HepG2 (cell line): ENCODE results near the gene NKAIN2. TPM values are rescaled to one million over a fixed set of nuclear protein-coding genes. Genes with fewer than 3 reads are reported as not detected.

Experiments
- ATAC-seq: fragments of 200-7000 bp; cut with Tn5 transposase; 3 replicates; pipeline ENCODE4 v1.9.1; 2020; ENCODE audit warnings: mild to moderate bottlenecking, moderate library complexity
- BruUV-seq: library from RNA; stranded (reverse); fragments of 400-500 nt; replicated peaks from 2 replicates; lab custom pipeline; 2021; lab: Mats Ljungman, UMichigan
- CTCF ChIA-PET: fragments of 300-600 bp; formaldehyde crosslinking; extraction: SDS; loops from one replicate; lab custom pipeline; 2021; ENCODE audit warnings: low total read pairs, inconsistent platforms, low intra/inter-chr PET ratio; lab: Yijun Ruan, JAX
- POLR2A ChIA-PET: fragments of 350-600 bp; sonication (Branson Sonifier 250); formaldehyde crosslinking; loops from one replicate; lab custom pipeline; 2020; ENCODE audit warnings: antibody characterized with exemption, inconsistent platforms; lab: Yijun Ruan, JAX
- DNase-seq: peaks from one replicate; pipeline ENCODE4 v3.0.0-alpha.2; 2015; ENCODE audit warnings: low spot score
- FAIRE-seq: peaks from 3 replicates; lab custom pipeline; 2011; peaks lifted over from hg19 to GRCh38; lab: Jason Lieb, UNC
- H2AFZ ChIP-seq: one replicate; pipeline ENCODE4 v1.6.1; 2011; ENCODE audit warnings: low read length, inconsistent platforms
- H3K27ac ChIP-seq: fragments of 300-600 bp; 3 replicates; pipeline ENCODE4 v1.8.0; 2011; ENCODE audit warnings: mixed run types, mild to moderate bottlenecking, mixed read lengths, low read length, inconsistent platforms; ENCODE audit not compliant: insufficient read depth; ENCODE audit errors: extremely low read length
- H3K27me3 ChIP-seq, 2 experiments: fragments of 200-600 bp in 1 of 2; 2 replicates in 1 of 2; 3 replicates in 1 of 2; pipeline versions ENCODE4 v1.6.0 to v1.8.0; 2011; ENCODE audit warnings: low read length in 2 of 2, mild to moderate bottlenecking in 2 of 2, moderate library complexity in 2 of 2, inconsistent platforms in 1 of 2; ENCODE audit not compliant: insufficient read depth in 2 of 2, control insufficient read depth in 1 of 2
- H3K36me3 ChIP-seq, 2 experiments: fragments of 200-600 bp in 1 of 2; replicated peaks in 1 of 2; 2 replicates in 1 of 2; 3 replicates in 1 of 2; pipeline versions ENCODE4 v1.5.1 to v1.8.0; 2011; ENCODE audit warnings: low read length in 2 of 2, inconsistent platforms in 1 of 2; ENCODE audit not compliant: insufficient read depth in 2 of 2, control insufficient read depth in 1 of 2
- H3K4me1 ChIP-seq: 2 replicates; pipeline ENCODE4 v1.5.1; 2012; ENCODE audit warnings: low read length, inconsistent platforms; ENCODE audit not compliant: insufficient read depth
- H3K4me2 ChIP-seq: 2 replicates; pipeline ENCODE4 v1.6.0; 2011; ENCODE audit warnings: low read depth, low read length, inconsistent platforms
- H3K4me3 ChIP-seq, 3 experiments: fragments of 200-600 bp in 1 of 3; sonication (generic), shearing (Covaris generic) in 1 of 3; replicated peaks in 1 of 3; 2 replicates each; pipeline ENCODE4 v1.5.1; 2011 to 2016; ENCODE audit warnings: low read length in 3 of 3, inconsistent platforms in 2 of 3, low read depth in 2 of 3, mild to moderate bottlenecking in 2 of 3, control low read depth in 1 of 3, mixed read lengths in 1 of 3; ENCODE audit not compliant: insufficient read depth in 1 of 3
- H3K79me2 ChIP-seq: one replicate; pipeline ENCODE4 v1.6.1; 2011; ENCODE audit warnings: low read length, inconsistent platforms; ENCODE audit not compliant: insufficient read depth
- H3K9ac ChIP-seq: 2 replicates; pipeline ENCODE4 v1.6.0; 2011; ENCODE audit warnings: mild to moderate bottlenecking, low read depth, low read length, inconsistent platforms; ENCODE audit not compliant: insufficient read depth
- H3K9me3 ChIP-seq: 2 replicates; pipeline ENCODE4 v1.5.1; 2012; ENCODE audit warnings: mild to moderate bottlenecking, low read length
- H4K20me1 ChIP-seq: 2 replicates; pipeline ENCODE4 v1.6.0; 2011; ENCODE audit warnings: inconsistent platforms, mild to moderate bottlenecking, low read length, moderate library complexity; ENCODE audit not compliant: insufficient read depth
- ARID2 ChIP-seq: sonication (generic); formaldehyde crosslinking; IDR thresholded peaks from 2 replicates; pipeline ENCODE4 v1.8.1; 2022; ENCODE audit warnings: mild to moderate bottlenecking, missing genetic modification reagents, borderline replicate concordance
- DPF2 ChIP-seq: sonication (generic); formaldehyde crosslinking; IDR thresholded peaks from 2 replicates; pipeline ENCODE4 v1.4.0; 2020; ENCODE audit warnings: mild to moderate bottlenecking, low read depth, missing genetic modification reagents, borderline replicate concordance
- JUND ChIP-seq: sonication (generic); formaldehyde crosslinking; IDR thresholded peaks from 2 replicates; pipeline ENCODE4 v1.8.0; 2022; ENCODE audit warnings: mild to moderate bottlenecking, missing genetic modification reagents
- MTF1 ChIP-seq: sonication (generic); formaldehyde crosslinking; IDR thresholded peaks from 2 replicates; pipeline ENCODE4 v1.5.0; 2020; ENCODE audit warnings: missing genetic modification reagents
- PPARG ChIP-seq: conservative IDR thresholded peaks from 2 replicates; pipeline ENCODE4 v1.6.1; 2016; ENCODE audit warnings: missing biosample characterization, missing genetic modification reagents
- RNF2 ChIP-seq: fragments of 450-650 bp; conservative IDR thresholded peaks from 2 replicates; pipeline ENCODE4 v1.6.1; 2016; ENCODE audit warnings: low read depth
- SP1 ChIP-seq, 2 experiments: fragments of 450-650 bp in 1 of 2; sonication (generic) in 1 of 2; formaldehyde crosslinking in 1 of 2; IDR thresholded peaks; 2 replicates each; pipeline versions ENCODE4 v1.4.0 to v1.6.1; 2016 to 2020; ENCODE audit warnings: missing genetic modification reagents in 1 of 2
- TCF7L2 ChIP-seq: IDR thresholded peaks from 2 replicates; pipeline ENCODE4 v1.6.1; 2011; ENCODE audit warnings: mild to moderate bottlenecking, low read depth, low read length, moderate library complexity
- ZNF343 ChIP-seq: sonication (generic); formaldehyde crosslinking; IDR thresholded peaks from 2 replicates; pipeline ENCODE4 v1.4.0; 2020; ENCODE audit warnings: mild to moderate bottlenecking, missing genetic modification reagents
- ZNF552 ChIP-seq: sonication (generic); formaldehyde crosslinking; IDR thresholded peaks from 2 replicates; pipeline ENCODE4 v1.9.0; 2022; ENCODE audit warnings: missing genetic modification reagents, mild to moderate bottlenecking, borderline replicate concordance
- ZNF879 ChIP-seq: sonication (generic); formaldehyde crosslinking; IDR thresholded peaks from 2 replicates; pipeline ENCODE4 v1.8.1; 2023; ENCODE audit warnings: missing genetic modification reagents
- WGBS: methylation state at CpG from one replicate; pipeline ENCODE4 v1.1.6; 2017; ENCODE audit warnings: low lambda C conversion rate; 5-methylcytosine and 5-hydroxymethylcytosine counted together
- in situ Hi-C: cut with HindIII; loops from 2 replicates; pipeline ENCODE4 v1.10.0; 2017; ENCODE audit warnings: low pct_unique_long_range_greater_than_20kb; ENCODE audit not compliant: extremely low pct_ligation_motif_present
- intact Hi-C: fragments of 100-400 bp; cut with micrococcal nuclease; formaldehyde crosslinking; loops from one replicate; pipeline ENCODE4 v1.10.0; 2022; ENCODE audit not compliant: unreplicated experiment
- polyA plus RNA-seq, 8 experiments: library from polyadenylated mRNA; depleted of rRNA in 3 of 8; stranded (reverse) in 7 of 8; unstranded in 1 of 8; fragments of >200 nt; fragmentation: Illumina TruSeq in 4 of 8; extraction: Trizol in 4 of 8; gene quantifications; 2 replicates each; pipeline versions ENCODE4 v1.2.1 to v1.2.3, GENCODE V29; 2011 to 2016; ENCODE audit warnings: low read depth in 4 of 8, missing spikeins in 1 of 8, mixed read lengths in 1 of 8; ENCODE audit not compliant: insufficient read depth in 1 of 8
- total RNA-seq, 5 experiments: library from RNA; depleted of rRNA; stranded (reverse); fragments of >200 nt; fragmentation: Illumina TruSeq; extraction: Trizol; gene quantifications; 2 replicates each; pipeline ENCODE4 v1.2.3, GENCODE V29; 2016; ENCODE audit warnings: low read depth in 1 of 5
- TF ChIP-seq, protein P1 (sequence below): sonication (generic); formaldehyde crosslinking; IDR thresholded peaks from 2 replicates; pipeline ENCODE4 v1.5.0; 2020; ENCODE audit warnings: missing genetic modification reagents, mild to moderate bottlenecking, borderline replicate concordance
- TF ChIP-seq, protein P2 (sequence below): IDR thresholded peaks from 2 replicates; pipeline ENCODE4 v1.6.1; 2016; ENCODE audit warnings: low read depth, control low read depth
- TF ChIP-seq, protein P3 (sequence below): sonication (generic); formaldehyde crosslinking; IDR thresholded peaks from 2 replicates; pipeline ENCODE4 v1.8.0; 2022; ENCODE audit warnings: mild to moderate bottlenecking, missing genetic modification reagents, moderate library complexity

Gene NKAIN2
- total and polyA plus RNA-seq, 2 of the 13 experiments (the other 11 are each of a cell fraction or from before 2014, with no cell fraction given), result not detected

DNA sequence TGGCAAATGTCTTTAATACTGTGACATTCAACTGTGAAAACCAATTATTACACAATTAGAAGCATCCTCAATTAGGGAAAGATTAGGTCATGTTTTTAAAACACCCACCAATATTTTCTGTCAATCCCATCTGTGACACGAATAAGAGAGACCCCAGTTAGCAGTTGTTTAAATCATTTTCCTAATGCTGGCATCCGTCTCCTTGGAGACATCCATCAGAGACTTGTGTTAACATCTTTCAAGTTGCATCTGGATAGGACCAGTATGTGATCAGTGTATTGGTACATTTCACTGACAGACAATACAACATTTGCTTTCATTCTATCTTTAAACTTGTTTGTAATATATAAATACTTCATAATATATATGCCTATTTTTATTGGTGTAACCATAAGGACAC is 737.9 kb downstream of the NKAIN2 start:
- Histone ChIP-seq H3K27me3 (no peaks in the 10 kb centered on the region), H3K79me2 (no peaks in the 10 kb centered on the region), H3K4me2 (no peak overlapping the region), H2AFZ (no peak overlapping the region), H3K9ac (no peak overlapping the region), H3K36me3 (no peaks in the 10 kb centered on the region), H3K27ac (no peak overlapping the region), H3K4me3 (no peak overlapping the region), H3K4me1 (no peaks in the 10 kb centered on the region), H4K20me1 (no peaks in the 10 kb centered on the region), H3K9me3 (no peaks in the 10 kb centered on the region)
- no TSS peak for BruUV-seq
- ChIA-PET CTCF (no interaction called here), POLR2A (no interaction called here)
- in situ Hi-C loops, result no loop called here
- TF ChIP-seq ZNF343 (CRISPR knock-in tag) (no peak), JUND (CRISPR knock-in tag) (no peak), ZNF879 (CRISPR knock-in tag) (no peak), TCF7L2 (no peak), ARID2 (CRISPR knock-in tag) (no peak), SP1 (IDR thresholded peaks at IDR 0.05) (no peak), SP1 (CRISPR knock-in tag; IDR thresholded peaks at IDR 0.05) (no peak), ZNF552 (CRISPR knock-in tag) (no peak), PPARG (CRISPR knock-in tag) (no peak), RNF2 (no peak), DPF2 (CRISPR knock-in tag) (no peak), MTF1 (CRISPR knock-in tag) (no peak)
- TF ChIP-seq, protein P1, sequence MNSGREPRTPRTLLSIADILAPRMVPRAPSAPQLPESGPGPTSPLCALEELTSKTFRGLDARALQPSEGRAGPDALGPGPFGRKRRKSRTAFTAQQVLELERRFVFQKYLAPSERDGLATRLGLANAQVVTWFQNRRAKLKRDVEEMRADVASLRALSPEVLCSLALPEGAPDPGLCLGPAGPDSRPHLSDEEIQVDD (CRISPR knock-in tag), result no peak
- TF ChIP-seq, protein P2, sequence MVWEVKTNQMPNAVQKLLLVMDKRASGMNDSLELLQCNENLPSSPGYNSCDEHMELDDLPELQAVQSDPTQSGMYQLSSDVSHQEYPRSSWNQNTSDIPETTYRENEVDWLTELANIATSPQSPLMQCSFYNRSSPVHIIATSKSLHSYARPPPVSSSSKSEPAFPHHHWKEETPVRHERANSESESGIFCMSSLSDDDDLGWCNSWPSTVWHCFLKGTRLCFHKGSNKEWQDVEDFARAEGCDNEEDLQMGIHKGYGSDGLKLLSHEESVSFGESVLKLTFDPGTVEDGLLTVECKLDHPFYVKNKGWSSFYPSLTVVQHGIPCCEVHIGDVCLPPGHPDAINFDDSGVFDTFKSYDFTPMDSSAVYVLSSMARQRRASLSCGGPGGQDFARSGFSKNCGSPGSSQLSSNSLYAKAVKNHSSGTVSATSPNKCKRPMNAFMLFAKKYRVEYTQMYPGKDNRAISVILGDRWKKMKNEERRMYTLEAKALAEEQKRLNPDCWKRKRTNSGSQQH, result no peak
- TF ChIP-seq, protein P3, sequence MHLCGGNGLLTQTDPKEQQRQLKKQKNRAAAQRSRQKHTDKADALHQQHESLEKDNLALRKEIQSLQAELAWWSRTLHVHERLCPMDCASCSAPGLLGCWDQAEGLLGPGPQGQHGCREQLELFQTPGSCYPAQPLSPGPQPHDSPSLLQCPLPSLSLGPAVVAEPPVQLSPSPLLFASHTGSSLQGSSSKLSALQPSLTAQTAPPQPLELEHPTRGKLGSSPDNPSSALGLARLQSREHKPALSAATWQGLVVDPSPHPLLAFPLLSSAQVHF (CRISPR knock-in tag), result no peak
- FAIRE-seq, result no peak
- intact Hi-C loops, result no loop called here
- DNase-seq, result no peak
- no peak for ATAC-seq
- 0% methylated on average over 2 of the region's 2 CpGs for WGBS
